GM18861 (cell line): ENCODE results near the gene PSG7.
"Not testable (repeated sequence)": the region's sequence is repeated elsewhere in the genome, so short reads cannot be mapped to it uniquely, and the experiment has no call there.

Source experiments
- ATAC-seq: cut with Tn5 transposase; IDR thresholded peaks from one replicate; pipeline ENCODE4 v1.9.1; 2021; ENCODE audit not compliant: unreplicated experiment

Gene PSG7

GRCh38 chr19:42937107-42937506 is at the start of gene PSG7:
TSS of gene PSG7 (minus strand) at chr19:42937207. CDS start at chr19:42937076, 131 bp downstream.
- ATAC-seq = not testable (repeated sequence)

GRCh38 chr19:42985588-42985987 is 48.6 kb upstream of the PSG7 start:
- ATAC-seq = no peak

DNA sequence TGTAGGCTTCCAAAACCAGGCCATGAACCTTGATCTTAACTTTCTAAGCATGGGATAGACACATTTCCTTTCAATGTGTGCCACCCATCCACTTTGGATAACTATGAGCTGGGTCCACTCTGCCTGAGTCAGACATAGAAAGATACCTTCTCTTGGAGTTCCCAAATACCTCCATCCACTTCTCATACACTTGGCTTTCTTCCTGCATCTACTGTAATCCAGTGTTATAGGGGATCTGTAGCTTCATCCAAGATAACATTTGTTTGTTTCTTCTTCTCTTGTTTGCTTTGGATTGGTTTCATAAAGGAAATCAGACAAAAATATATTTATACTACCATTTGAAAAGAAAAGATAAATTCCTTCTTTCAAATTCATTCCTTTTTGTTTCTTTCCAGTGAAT is 45.1 kb upstream of the PSG7 start:
- ATAC-seq = not testable (repeated sequence)

DNA sequence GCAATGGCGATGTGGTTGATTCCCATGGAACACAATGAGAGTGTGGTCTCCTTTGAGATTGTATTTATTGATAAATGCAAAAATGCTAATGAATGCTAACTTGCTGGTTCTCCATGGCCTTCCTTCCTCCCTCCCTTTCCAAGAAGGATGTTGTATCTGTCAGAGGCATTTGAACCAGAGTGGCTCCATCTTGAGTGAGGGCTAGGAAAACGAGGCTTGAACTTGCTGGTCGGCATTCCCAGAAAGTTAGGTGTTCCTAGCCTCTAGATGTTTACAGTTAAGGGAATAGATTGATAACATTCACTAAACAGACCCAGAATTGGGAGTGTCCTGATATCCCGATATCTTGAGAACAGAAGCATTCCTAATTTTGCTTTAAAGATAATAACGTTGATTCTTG is 34.4 kb upstream of the PSG7 start:
- ATAC-seq = not testable (repeated sequence)

DNA sequence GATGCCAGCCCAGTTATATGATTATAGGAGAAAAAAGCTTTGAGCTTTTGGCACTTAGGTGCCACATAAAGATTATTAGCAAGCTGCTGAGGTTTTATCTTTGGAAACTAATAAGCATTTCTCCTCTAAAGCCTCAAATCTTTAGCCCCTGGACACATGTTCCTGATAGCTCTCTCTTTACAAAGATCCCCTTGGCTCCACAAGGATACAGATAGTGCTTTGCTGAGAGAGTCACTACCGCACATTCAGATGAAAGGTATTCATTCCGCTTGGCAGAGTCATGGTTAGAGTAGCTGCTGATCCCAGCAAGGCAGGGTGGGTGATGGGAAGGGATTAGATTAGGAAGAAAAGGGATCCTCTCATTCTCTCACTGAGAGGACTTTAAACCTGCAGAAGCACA is 28.2 kb upstream of the PSG7 start:
- ATAC-seq = no peak

DNA sequence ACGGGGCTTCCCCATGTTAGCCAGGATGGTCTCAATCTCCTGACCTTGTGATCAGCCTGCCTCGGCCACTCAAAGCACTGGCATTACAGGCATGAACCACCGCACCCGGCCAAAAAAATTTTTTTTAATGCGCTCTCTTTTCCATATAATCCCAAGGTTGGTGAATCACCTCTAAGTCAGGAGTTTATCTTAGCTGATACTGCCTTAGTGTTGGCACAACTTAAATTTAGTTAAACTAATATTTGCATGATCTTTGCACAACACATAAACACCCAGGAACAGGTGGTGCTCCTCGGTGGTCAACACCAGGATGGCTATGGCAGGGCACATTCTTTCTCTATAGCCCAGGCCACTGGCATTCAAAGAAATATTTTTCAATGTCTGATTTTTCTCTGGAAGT is 24.1 kb upstream of the PSG7 start:
- no peak for ATAC-seq

DNA sequence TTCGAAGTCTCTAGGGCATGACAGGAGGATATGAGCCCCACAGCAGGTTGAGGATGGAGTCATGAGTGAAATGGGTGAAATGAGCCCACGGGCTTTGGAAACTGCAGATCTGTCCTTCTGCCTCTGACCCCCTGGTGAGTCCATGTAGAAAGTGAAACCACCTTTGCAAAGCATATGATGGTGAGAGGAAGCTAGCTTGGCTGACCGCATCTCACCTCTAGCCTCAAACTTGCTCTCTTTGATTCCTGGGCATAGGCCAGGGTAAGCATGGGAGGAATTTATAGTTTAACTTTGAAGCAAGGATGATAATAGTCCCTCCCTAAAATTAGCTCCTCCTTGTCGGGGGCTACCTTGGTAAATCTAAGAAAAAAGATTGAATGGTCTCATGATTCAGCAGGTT is 15.1 kb upstream of the PSG7 start:
- ATAC-seq = not testable (repeated sequence)

GRCh38 chr19:42951476-42951875 is 14.5 kb upstream of the PSG7 start:
- not testable (repeated sequence) for ATAC-seq

DNA sequence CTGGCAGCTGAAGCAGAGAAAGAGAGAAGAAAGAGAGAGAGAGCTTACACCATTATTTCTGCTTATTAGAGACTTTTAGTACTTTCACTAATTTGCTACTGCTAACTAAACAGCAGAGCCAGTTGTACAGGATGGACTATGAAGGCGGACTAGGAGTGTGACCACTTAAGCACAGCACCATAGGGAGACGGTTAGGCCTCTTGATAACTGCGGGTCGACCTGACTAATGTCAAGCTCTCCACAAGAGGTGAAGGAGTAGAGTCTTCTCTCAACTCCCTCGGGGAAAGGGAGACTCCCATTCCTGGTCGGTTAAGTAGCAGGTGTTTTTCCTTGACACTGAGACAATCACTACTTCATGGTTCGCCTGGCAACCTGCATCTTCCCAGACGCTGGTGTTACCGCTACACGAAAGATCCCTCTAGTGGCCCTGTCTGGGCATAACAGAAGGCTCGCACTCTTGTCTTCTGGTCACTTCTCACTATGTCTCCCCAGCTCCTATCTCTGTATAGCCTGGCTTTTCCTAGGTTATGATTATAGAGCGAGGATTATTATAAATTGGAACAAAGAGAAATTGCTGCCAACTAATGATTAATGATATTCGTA is 5.3 kb upstream of the PSG7 start:
- ATAC-seq = no peak

- not testable (repeated sequence) for ATAC-seq
These were observed 2.3 kb downstream of the PSG7 start for GRCh38 chr19:42934726-42935125.

- not testable (repeated sequence) for ATAC-seq
These were observed 2.8 kb downstream of the PSG7 start for GRCh38 chr19:42934183-42934582.

GRCh38 chr19:42933412-42933811 is 3.6 kb downstream of the PSG7 start:
- not testable (repeated sequence) for ATAC-seq

GRCh38 chr19:42932485-42933101 is 4.4 kb downstream of the PSG7 start:
- ATAC-seq = not testable (repeated sequence)

DNA sequence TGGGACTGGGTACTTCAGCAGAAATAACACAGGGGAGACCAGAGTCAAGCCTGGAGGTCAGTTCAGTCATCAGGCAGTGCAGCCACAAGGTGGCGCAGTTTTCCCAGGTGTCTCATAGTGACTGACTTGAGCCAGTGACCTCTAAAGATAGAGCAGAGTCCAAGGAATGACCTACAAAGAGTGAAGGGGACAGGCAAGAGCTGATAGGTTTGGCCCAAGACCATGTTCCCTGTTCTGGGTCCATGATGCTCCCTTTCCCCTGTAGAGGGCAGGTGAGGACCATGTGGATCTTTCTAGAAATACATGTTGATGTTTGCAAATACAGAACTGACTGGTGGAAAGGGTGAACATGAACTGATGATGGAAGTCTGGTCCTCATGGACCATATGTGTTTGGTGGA is 6.8 kb downstream of the PSG7 start:
- not testable (repeated sequence) for ATAC-seq

DNA sequence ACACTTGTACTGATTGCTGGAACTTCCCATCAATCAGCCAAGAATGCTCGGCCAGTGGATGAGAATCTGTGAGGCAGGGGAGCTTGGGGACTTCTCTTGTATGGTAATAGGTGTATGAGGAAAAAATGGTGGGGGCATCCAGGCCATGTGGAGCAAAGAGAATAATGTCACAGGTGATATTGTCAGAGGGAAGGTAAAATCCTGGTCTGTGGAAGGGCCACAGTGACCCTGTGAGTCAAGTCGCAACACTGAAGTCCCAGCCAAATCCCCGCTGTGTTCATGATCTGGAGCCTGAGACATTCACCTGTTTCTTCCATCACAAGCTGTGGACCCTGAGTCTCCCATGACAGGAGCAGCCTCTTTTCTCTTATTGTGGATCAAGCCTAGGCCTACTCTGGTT is 8.1 kb downstream of the PSG7 start:
- no peak for ATAC-seq

DNA sequence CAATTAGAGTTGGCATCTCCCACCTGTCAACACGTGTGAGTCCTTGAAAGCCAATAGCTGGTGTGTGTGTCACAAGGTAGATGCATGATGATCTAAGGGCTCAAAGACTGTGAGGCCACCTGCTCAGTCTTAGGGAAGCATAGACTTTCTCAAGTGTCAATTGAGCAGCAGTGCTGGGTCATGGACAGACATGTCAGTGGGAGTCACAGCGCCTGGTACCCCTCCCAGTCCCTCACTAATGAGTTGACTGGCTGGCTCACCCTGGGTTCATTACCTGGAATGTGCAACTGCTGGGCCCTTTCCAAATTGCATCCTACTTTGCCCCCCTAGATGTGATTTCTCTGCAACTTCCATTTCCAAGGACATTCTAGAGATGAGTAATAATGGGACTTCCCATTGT is 10.2 kb downstream of the PSG7 start:
- ATAC-seq = no peak

DNA sequence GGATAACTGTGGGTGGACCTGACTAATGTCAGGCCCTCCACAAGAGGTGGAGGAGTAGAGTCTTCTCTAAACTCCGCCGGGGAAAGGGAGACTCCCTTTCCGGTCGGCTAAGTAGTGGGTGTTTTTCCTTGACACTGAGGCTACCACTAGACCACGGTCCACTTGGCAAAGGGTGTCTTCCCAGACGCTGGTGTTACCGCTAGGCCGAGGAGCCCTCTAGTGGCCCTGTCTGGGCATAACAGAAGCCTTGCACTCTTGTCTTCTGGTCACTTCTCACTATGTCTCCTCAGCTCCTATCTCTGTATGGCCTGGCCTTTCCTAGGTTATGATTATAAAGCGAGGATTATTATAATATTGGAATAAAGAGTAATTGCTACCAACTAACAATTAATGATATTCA is 13.9 kb downstream of the PSG7 start:
- ATAC-seq = not testable (repeated sequence)

GRCh38 chr19:42920971-42921370 is 16.0 kb downstream of the PSG7 start:
- ATAC-seq = not testable (repeated sequence)

DNA sequence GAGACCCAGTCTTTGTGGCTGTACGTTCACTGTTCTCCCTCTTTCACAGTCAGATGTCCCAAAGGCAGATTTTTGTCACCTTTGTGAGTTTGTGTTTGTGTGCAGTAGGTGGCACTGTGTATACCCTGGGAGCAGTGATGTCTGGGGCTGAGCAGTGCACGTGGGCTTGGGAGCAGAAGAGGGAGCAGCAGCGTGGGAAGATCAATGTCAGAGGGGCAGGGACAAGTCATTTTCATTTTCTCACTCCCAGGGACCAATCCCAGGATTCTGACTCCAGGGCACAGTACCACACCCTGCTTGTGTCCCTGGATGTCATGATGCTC is 17.3 kb downstream of the PSG7 start:
- no peak for ATAC-seq

DNA sequence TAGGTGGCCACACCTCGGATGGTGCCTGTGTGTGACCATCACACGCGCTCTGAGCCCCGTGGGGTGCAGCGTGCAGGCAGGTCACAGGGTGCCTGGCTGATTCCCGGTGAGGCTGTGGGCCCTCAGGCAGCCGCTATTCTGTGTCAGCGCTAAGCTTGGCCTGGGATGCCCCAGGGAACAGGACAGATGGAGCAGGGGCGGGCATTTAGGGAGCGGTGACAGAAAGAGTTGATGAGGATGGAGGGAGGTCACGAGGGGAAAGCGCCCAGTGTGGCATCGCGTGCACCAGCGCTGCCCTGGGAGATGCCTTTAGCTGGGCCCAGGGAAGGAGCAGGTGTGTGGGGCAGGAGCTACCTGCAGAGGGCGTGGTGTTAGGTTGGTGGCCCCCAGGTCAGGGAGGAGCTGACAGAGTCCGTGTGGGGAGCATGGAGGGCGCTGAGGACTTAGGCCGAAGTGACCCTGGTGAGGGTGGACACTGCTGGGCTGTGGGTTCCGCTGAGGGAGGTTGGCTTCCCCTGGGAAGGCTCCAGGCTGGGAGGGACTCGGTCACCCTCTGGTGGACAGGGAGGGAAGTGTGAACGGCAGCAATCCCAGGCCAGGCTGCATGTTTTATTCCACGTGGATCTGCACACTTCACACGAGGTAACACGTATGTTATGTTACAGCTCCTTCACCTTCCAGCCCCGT is 17.8 kb downstream of the PSG7 start:
- ATAC-seq = not testable (repeated sequence)

DNA sequence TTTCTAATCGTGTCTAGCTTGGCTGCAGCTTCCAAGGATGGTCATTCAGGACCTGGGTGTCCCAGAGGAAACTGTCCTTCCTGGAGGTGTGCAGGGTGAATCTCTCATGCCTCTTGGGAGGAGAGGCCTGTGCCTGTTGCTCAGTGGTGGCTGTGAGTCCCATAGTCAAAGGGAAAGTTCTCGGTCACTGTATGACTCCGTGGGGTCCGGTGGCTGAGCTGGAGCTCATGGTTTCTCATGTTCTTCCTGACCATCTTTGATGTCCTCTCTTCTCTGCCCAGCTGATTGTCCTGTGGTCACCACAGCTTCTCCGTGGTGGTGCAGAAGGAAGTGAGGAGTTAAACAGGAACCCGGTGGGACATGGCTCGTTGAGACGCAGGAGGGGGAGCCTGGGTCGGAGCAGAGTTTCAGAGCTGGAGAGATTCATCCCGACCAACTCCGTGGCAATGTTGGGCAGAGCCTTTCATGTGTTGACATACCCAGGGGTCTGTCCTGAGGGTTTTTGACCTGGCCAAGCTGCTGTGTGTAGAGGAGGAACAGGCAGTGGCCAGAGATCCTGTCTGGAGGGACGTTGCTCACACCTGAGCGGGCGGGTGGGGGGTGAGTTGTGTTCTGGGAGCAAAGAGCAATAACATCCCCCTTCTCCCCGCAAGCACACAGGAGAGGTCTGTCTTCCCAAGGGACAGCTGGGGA is 18.5 kb downstream of the PSG7 start:
- ATAC-seq = not testable (repeated sequence)

DNA sequence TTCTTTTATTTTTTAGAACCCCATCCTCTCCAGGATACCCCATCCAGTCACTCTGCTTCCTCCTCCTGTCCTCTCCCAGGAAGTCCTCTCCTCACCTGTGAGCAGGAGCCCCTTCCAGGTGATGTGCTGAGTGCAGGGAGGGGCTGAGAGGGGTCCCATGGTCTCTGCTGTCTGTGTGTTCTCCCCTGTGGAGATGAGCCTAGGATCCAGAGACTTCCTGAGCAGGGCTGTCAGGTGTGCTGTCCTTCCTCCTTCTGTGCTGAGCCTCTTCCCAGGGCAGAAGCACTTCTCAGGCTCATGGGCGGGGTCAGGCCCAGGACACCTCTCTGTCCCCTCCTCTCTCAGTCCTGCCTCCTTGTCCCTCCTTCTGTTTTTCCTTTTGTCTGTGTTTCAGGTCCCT is 19.4 kb downstream of the PSG7 start, which contains the start of gene PSG6:
Gene PSG6 (minus strand): TSS at position 261 of the 400 bp plus-strand sequence. CDS start 102 bp downstream, at position 159.
- not testable (repeated sequence) for ATAC-seq
